Thyroid gland (tissue), 4 donors: ENCODE results near the gene USP5. TPM values are rescaled to one million over a fixed set of nuclear protein-coding genes. Genes with fewer than 3 reads are reported as not detected.
"Not testable (repeated sequence)": the region's sequence is repeated elsewhere in the genome, so short reads cannot be mapped to it uniquely, and the experiment has no call there.

Source experiments
- DNase-seq, 2 donors: peaks; one replicate each; pipeline ENCODE4 v3.0.0-alpha.2; 2019
- H3K27ac ChIP-seq, 3 donors: fragments of 200-600 bp; sonication (generic); 1 replicate in 2 of 3; 2 replicates in 1 of 3; pipeline ENCODE4 v1.5.1; 2016 to 2019; ENCODE audit warnings: mild to moderate bottlenecking in 1 of 3, moderate library complexity in 1 of 3
- H3K27me3 ChIP-seq: fragments of 200-600 bp; sonication (generic); one replicate; pipeline ENCODE4 v1.5.1; 2019
- H3K36me3 ChIP-seq, 2 donors: fragments of 200-600 bp; sonication (generic); one replicate each; pipeline ENCODE4 v1.5.1; 2016 to 2019
- H3K4me1 ChIP-seq, 2 donors: fragments of 200-600 bp; sonication (generic); one replicate each; pipeline ENCODE4 v1.5.1; 2017 to 2019
- H3K4me3 ChIP-seq, 3 donors: fragments of 200-600 bp; sonication (generic); replicated peaks in 1 of 3; 1 replicate in 2 of 3; 2 replicates in 1 of 3; pipeline ENCODE4 v1.5.1; 2016; ENCODE audit warnings: mild to moderate bottlenecking in 1 of 3
- H3K9me3 ChIP-seq: fragments of 200-600 bp; sonication (generic); one replicate; pipeline ENCODE4 v1.5.1; 2017
- POLR2A ChIP-seq, 2 donors: fragments of 450-650 bp; IDR thresholded peaks; one replicate each; pipeline ENCODE4 v1.6.1; 2017; ENCODE audit warnings: antibody characterized with exemption in 2 of 2, mild to moderate bottlenecking in 2 of 2, moderate library complexity in 1 of 2
- WGBS, 2 donors: methylation state at CpG; one replicate each; pipeline ENCODE4 v1.1.5; 2017; 5-methylcytosine and 5-hydroxymethylcytosine counted together
- intact Hi-C: fragments of 100-400 bp; cut with DNase I; formaldehyde crosslinking; loops from one replicate; pipeline ENCODE4 v1.15.1; 2023
- total RNA-seq, 4 donors: library from RNA; depleted of rRNA; stranded (reverse); fragments of >200 nt; gene quantifications; one replicate each; pipeline ENCODE4 v1.2.3, GENCODE V29; 2016
- TF ChIP-seq, protein P1 (sequence below), 6 experiments: fragments of 200-600 bp in 3 of 6; fragments of 450-650 bp in 3 of 6; sonication (generic) in 3 of 6; IDR thresholded peaks; one replicate each; pipeline ENCODE4 v1.5.1; 2016 to 2019; ENCODE audit warnings: antibody characterized with exemption in 6 of 6, mild to moderate bottlenecking in 2 of 6, inconsistent platforms in 1 of 6, moderate library complexity in 1 of 6

Gene USP5
- total RNA-seq, 4 donors from 2014 or later: 34.7 to 68.6 (median 58.9) TPM

GRCh38 chr12:6863033-6863432 is 11.1 kb downstream of the USP5 start:
- no peak overlapping the region for H3K4me3 ChIP-seq
- peaks cover 4 to 5% of the 10 kb centered on the region in 2 donors for H3K4me1 ChIP-seq
- no peak for DNase-seq
- no peaks in the 10 kb centered on the region for H3K9me3 ChIP-seq
- no peaks in the 10 kb centered on the region for H3K27me3 ChIP-seq
- intact Hi-C loops: no loop called here
- H3K36me3 ChIP-seq: peaks cover 56 to 65% of the 10 kb centered on the region in 2 donors
- TF ChIP-seq POLR2A (IDR thresholded peaks at IDR 0.05): no peak
- TF ChIP-seq, protein P1, sequence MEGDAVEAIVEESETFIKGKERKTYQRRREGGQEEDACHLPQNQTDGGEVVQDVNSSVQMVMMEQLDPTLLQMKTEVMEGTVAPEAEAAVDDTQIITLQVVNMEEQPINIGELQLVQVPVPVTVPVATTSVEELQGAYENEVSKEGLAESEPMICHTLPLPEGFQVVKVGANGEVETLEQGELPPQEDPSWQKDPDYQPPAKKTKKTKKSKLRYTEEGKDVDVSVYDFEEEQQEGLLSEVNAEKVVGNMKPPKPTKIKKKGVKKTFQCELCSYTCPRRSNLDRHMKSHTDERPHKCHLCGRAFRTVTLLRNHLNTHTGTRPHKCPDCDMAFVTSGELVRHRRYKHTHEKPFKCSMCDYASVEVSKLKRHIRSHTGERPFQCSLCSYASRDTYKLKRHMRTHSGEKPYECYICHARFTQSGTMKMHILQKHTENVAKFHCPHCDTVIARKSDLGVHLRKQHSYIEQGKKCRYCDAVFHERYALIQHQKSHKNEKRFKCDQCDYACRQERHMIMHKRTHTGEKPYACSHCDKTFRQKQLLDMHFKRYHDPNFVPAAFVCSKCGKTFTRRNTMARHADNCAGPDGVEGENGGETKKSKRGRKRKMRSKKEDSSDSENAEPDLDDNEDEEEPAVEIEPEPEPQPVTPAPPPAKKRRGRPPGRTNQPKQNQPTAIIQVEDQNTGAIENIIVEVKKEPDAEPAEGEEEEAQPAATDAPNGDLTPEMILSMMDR (IDR thresholded peaks at IDR 0.05): no peak
- H3K27ac ChIP-seq: no peak overlapping the region
- 93 to 95% methylated on average over 11 of the region's 11 CpGs for WGBS, 2 donors

GRCh38 chr12:6863586-6864321 is 11.8 kb downstream of the USP5 start:
- Histone ChIP-seq H3K27me3 (no peaks in the 10 kb centered on the region), H3K9me3 (no peaks in the 10 kb centered on the region), H3K4me1 (peaks cover 10 to 11% of the 10 kb centered on the region in 2 donors), H3K4me3 (no peak overlapping the region), H3K36me3 (peaks cover 48 to 58% of the 10 kb centered on the region in 2 donors), H3K27ac (no peak overlapping the region)
- TF ChIP-seq POLR2A (IDR thresholded peaks at IDR 0.05): no peak
- TF ChIP-seq, protein P1 (IDR thresholded peaks at IDR 0.05): no peak
- WGBS, 2 donors: 94 to 100% methylated on average over 8 to 16 of the region's 16 CpGs
- intact Hi-C loops: no loop called here
- no peak for DNase-seq

DNA sequence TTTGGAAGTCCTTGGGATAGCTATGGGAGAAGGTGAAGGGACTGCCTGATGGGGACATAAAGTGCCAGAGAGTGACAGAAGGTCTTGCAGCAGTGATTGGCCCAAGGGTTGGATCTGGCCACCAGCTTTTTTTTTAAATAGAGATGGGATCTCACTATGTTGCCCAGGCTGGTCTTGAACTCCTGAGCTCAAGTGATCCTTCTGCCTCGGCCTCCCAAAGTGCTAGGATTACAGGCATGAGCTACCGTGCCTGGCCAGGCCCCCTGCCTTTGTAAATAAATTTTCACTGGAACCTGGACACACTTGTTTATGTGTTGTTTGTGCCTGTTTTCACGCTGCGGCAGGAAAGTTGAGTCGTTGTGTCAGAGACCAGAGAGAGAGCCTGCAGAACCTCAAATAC is 13.4 kb downstream of the USP5 start:
- DNase-seq, H3K9me3 ChIP-seq, H3K27me3 ChIP-seq, H3K4me3 ChIP-seq, H3K27ac ChIP-seq, intact Hi-C loops: not testable (repeated sequence)
- peaks cover 16 to 23% of the 10 kb centered on the region in 2 donors for H3K4me1 ChIP-seq
- H3K36me3 ChIP-seq: peaks cover 49 to 50% of the 10 kb centered on the region in 2 donors
- WGBS, 2 donors: 88 to 98% methylated on average over 5 of the region's 5 CpGs

DNA sequence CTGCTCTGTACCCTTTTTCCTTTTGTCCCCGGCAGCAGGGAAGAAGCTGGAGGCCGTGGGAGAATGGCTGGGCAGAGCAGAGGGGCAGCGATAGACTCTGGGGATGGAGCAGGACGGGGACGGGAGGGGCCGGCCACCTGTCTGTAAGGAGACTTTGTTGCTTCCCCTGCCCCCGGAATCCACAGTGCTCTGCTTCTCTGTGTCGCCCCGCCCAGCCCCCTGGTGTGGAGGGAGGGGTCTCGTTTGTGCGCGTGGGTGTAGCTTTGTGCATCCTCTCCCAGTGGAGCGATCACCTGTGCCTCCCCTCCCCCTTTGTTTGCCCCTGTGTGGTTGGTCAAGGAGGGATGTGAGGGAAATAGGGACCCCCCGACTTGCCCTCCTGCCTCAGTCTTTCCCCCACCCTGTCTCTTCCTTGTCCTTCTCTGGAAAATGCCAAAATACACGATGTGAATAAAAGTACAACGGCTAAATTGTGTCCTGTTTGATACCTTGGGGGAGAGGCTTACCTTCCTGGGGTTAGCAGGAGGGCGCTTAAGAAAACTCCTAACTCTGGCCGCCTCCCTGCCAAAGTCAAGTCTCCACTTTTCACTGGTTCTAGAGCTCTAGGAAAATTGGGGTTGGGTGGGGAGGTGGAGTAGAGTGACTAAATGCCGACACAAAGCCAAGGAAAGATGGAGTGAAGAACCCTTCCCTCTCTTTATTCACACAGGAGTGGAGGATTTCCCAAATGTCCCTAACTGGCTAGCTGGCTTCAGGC is 14.4 kb downstream of the USP5 start:
- intact Hi-C loops: no loop called here
- 77 to 78% methylated on average over 17 to 19 of the region's 19 CpGs for WGBS, 2 donors
- peak overlapping the region in 1 of 3 donors; percentile 100 for H3K4me3 ChIP-seq

GRCh38 chr12:6866920-6867412 is 15.0 kb downstream of the USP5 start:
- peak overlapping the region; percentile 84 to 98 (median 92) for H3K27ac ChIP-seq
- peaks cover 39 to 41% of the 10 kb centered on the region in 2 donors for H3K36me3 ChIP-seq
- no peak for DNase-seq
- H3K9me3 ChIP-seq: no peaks in the 10 kb centered on the region
- H3K4me1 ChIP-seq: peaks cover 24 to 34% of the 10 kb centered on the region in 2 donors
- no peaks in the 10 kb centered on the region for H3K27me3 ChIP-seq
- intact Hi-C loops: no loop called here
- no peak for TF ChIP-seq POLR2A (IDR thresholded peaks at IDR 0.05)
- TF ChIP-seq, protein P1 (IDR thresholded peaks at IDR 0.05): peak in 1 of 6 experiments; percentile 15
- peak overlapping the region in 2 of 3 donors; percentile 46 to 100 for H3K4me3 ChIP-seq
- WGBS, 2 donors: 0 to 3% methylated on average over 10 to 14 of the region's 33 CpGs

More for the DNA sequence above, 14.4 kb downstream of the USP5 start:
- DNase-seq: no peak
- no peak for TF ChIP-seq POLR2A (IDR thresholded peaks at IDR 0.05)
- TF ChIP-seq, protein P1 (IDR thresholded peaks at IDR 0.05): no peak
- H3K27me3 ChIP-seq: no peaks in the 10 kb centered on the region
- H3K9me3 ChIP-seq: no peaks in the 10 kb centered on the region
- peak overlapping the region in 2 of 3 donors; percentile 84 to 98 for H3K27ac ChIP-seq
- peaks cover 17 to 28% of the 10 kb centered on the region in 2 donors for H3K4me1 ChIP-seq
- peaks cover 42 to 45% of the 10 kb centered on the region in 2 donors for H3K36me3 ChIP-seq
